Bronchial epithelial cell (primary cell): ENCODE results near the gene LRRC59. TPM values are rescaled to one million over a fixed set of nuclear protein-coding genes. Genes with fewer than 3 reads are reported as not detected.
A peak's percentile ranks its signal among the peaks of the same experiment; 100 is the strongest.

Experiments used
- DNase-seq: peaks from one replicate; pipeline ENCODE4 v3.0.0-alpha.2; 2010; ENCODE audit warnings: low read depth
- FAIRE-seq: peaks from 2 replicates; lab custom pipeline; 2011; peaks lifted over from hg19 to GRCh38; lab: Jason Lieb, UNC
- H3K27me3 ChIP-seq: 2 replicates; pipeline ENCODE4 v1.5.1; 2011; ENCODE audit warnings: low read length; ENCODE audit not compliant: control insufficient read depth, insufficient read depth
- H3K36me3 ChIP-seq: 2 replicates; pipeline ENCODE4 v1.5.1; 2011; ENCODE audit warnings: low read length; ENCODE audit not compliant: control insufficient read depth, insufficient read depth
- H3K4me3 ChIP-seq: 2 replicates; pipeline ENCODE4 v1.5.1; 2011; ENCODE audit warnings: mild to moderate bottlenecking, low read depth, low read length, control low read depth
- CTCF ChIP-seq: IDR thresholded peaks from 2 replicates; pipeline ENCODE4 v1.5.1; 2011; ENCODE audit warnings: mild to moderate bottlenecking, moderate library complexity, low read length, control low read depth, inconsistent platforms; ENCODE audit not compliant: insufficient read depth, severe bottlenecking
- total RNA-seq: library from RNA; depleted of rRNA; stranded (reverse); fragments of >200 nt; gene quantifications from 2 replicates; pipeline ENCODE4 v1.2.1, GENCODE V29; 2014

LRRC59 gene
- total RNA-seq, 1 donor from 2014 or later: 235 TPM

GRCh38 chr17:50361561-50362480 lies 35.5 kb downstream of the LRRC59 start:
- DNase-seq: peak; percentile 63
- peak; percentile 86 for TF ChIP-seq CTCF
- FAIRE-seq: peak; percentile 52
- Histone ChIP-seq H3K36me3 (peaks cover 19% of the 10 kb centered on the region), H3K27me3 (no peaks in the 10 kb centered on the region), H3K4me3 (no peak overlapping the region)

- no peak for FAIRE-seq
- TF ChIP-seq CTCF: no peak
- H3K4me3 ChIP-seq: no peak overlapping the region
- H3K36me3 ChIP-seq: peaks cover 23% of the 10 kb centered on the region
- no peaks in the 10 kb centered on the region for H3K27me3 ChIP-seq
- no peak for DNase-seq
Observed at GRCh38 chr17:50360486-50361115, 36.7 kb downstream of the LRRC59 start.

- DNase-seq (no peak), FAIRE-seq (no peak)
- Histone ChIP-seq H3K4me3 (no peak overlapping the region), H3K36me3 (peaks cover 25% of the 10 kb centered on the region), H3K27me3 (no peaks in the 10 kb centered on the region)
- TF ChIP-seq CTCF: no peak
Observed at GRCh38 chr17:50359998-50360461, 37.3 kb downstream of the LRRC59 start.

- no peak overlapping the region for H3K4me3 ChIP-seq
- TF ChIP-seq CTCF: no peak
- H3K27me3 ChIP-seq: no peaks in the 10 kb centered on the region
- no peak for DNase-seq
- peaks cover 33% of the 10 kb centered on the region for H3K36me3 ChIP-seq
- FAIRE-seq: no peak
Observed at GRCh38 chr17:50359005-50359699, 38.2 kb downstream of the LRRC59 start.

- Histone ChIP-seq H3K4me3 (no peak overlapping the region), H3K36me3 (peaks cover 41% of the 10 kb centered on the region), H3K27me3 (no peaks in the 10 kb centered on the region)
- no peak for TF ChIP-seq CTCF
- FAIRE-seq (no peak), DNase-seq (no peak)
Observed at GRCh38 chr17:50358177-50358576, 39.1 kb downstream of the LRRC59 start.
